ENCODE results near the gene SIX2. TPM values are rescaled to one million over a fixed set of nuclear protein-coding genes. Genes with fewer than 3 reads are reported as not detected.

Gene SIX2
- total and polyA plus RNA-seq, 2 of the 8 experiments (the other 6 are each of a cell fraction or from before 2014, with no cell fraction given) = 0.47 to 1.0 TPM

DNA sequence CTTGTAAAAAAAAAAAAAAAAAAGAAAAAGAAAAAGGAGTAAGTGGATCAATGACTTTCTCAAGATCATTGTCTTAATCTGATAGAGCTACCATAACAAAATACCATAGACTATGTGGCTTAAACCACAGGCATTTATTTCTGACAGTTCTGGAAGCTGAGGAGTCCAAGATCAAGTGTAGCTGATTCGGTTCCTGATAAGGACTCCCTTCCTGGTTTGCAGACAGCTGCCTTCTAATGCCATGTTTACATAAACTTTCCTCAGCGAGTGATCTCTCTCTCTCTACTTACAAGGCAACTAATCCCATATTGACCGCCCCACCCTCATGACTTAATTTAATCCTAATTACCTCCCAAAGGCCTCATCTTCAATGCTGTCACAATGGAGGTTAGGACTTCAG, 36.5 kb upstream of the SIX2 start:
- Histone ChIP-seq H3K4me3 (ENCODE audit: extremely low read depth in 1 of 4, insufficient read depth in 2 of 4, low read depth in 3 of 4, low read length in 4 of 4) (no peak overlapping the region), H3K79me2 (ENCODE audit: control insufficient read depth in 1 of 2, insufficient read depth in 2 of 2, low read length in 2 of 2) (no peaks in the 10 kb centered on the region), H4K91ac (replicated peaks; ENCODE audit: insufficient read length, low read length) (no peak overlapping the region), H2BK12ac (ENCODE audit: low read depth, low read length) (no peak overlapping the region), H2BK15ac (ENCODE audit: low read length) (no peak overlapping the region), H3K14ac (ENCODE audit: insufficient read length) (no peak overlapping the region), H2BK120ac (replicated peaks; ENCODE audit: low read depth, low read length) (no peak overlapping the region), H3K18ac (ENCODE audit: extremely low read depth, low read length) (no peak overlapping the region), H3K9ac (replicated peaks in 1 of 4; ENCODE audit: extremely low read depth in 1 of 4, low read depth in 3 of 4, low read length in 3 of 4) (no peak overlapping the region), H2AK5ac (ENCODE audit: low read depth, low read length) (no peak overlapping the region), H4K8ac (ENCODE audit: extremely low read depth, insufficient read depth, low read length) (no peak overlapping the region), H3K4me2 (ENCODE audit: insufficient read depth in 1 of 2, low read depth in 2 of 2, low read length in 2 of 2) (no peak overlapping the region), H3K23me2 (ENCODE audit: low read depth, low read length) (no peaks in the 10 kb centered on the region), H3K4me1 (replicated peaks in 1 of 4; ENCODE audit: control insufficient read depth in 3 of 4, insufficient read depth in 4 of 4, low read length in 3 of 4) (no peaks in the 10 kb centered on the region), H3K56ac (replicated peaks; ENCODE audit: insufficient read length, low read depth, low read length) (no peak overlapping the region), H2AFZ (ENCODE audit: low read length) (no peak overlapping the region), H3K27ac (ENCODE audit: low read depth, low read length) (no peak overlapping the region), H3K36me3 (ENCODE audit: control insufficient read depth in 2 of 4, insufficient read depth in 4 of 4, low read length in 3 of 4) (no peaks in the 10 kb centered on the region), H3K23ac (ENCODE audit: insufficient read length) (no peak overlapping the region), H3K27me3 (replicated peaks in 1 of 4; ENCODE audit: control insufficient read depth in 3 of 4, extremely low read depth in 1 of 4, insufficient read depth in 3 of 4, low read length in 3 of 4) (no peaks in the 10 kb centered on the region), H4K20me1 (replicated peaks in 1 of 2; ENCODE audit: control insufficient read depth in 1 of 2, insufficient read depth in 2 of 2, low read length in 2 of 2) (no peaks in the 10 kb centered on the region), H3K9me3 (ENCODE audit: insufficient read depth in 2 of 2, low read depth in 1 of 2, low read length in 1 of 2) (no peaks in the 10 kb centered on the region), H3K4ac (replicated peaks; ENCODE audit: insufficient read length, low read depth, low read length) (no peak overlapping the region), H3K79me1 (ENCODE audit: low read depth, low read length) (no peaks in the 10 kb centered on the region), H4K5ac (ENCODE audit: insufficient read length, low read depth, low read length) (no peak overlapping the region), H2BK20ac (ENCODE audit: low read length) (no peak overlapping the region), H2BK5ac (ENCODE audit: low read depth, low read length) (no peak overlapping the region)
- WGBS, 2 experiments (ENCODE audit: extremely low coverage in 1 of 2, insufficient coverage in 1 of 2, insufficient read length in 1 of 2, insufficient replicate concordance in 2 of 2, low coverage in 1 of 2, low lambda C conversion rate in 2 of 2, missing lambda C conversion rate in 1 of 2) = 84% methylated on average over 3 of the region's 3 CpGs; no CpG with 5 or more reads in 1 of the 2 experiments
- TF ChIP-seq POLR2AphosphoS5 (IDR thresholded peaks at IDR 0.05; ENCODE audit: low read depth, low read length) = no peak
- TF ChIP-seq CBX8 (IDR thresholded peaks at IDR 0.05; ENCODE audit: borderline replicate concordance, low read depth, low read length) = no peak
- no peak for TF ChIP-seq TCF12 (IDR thresholded peaks at IDR 0.05; ENCODE audit: low read depth, low read length)
- TF ChIP-seq EGR1 (IDR thresholded peaks at IDR 0.05; ENCODE audit: borderline replicate concordance, low read depth, low read length) = no peak
- TF ChIP-seq TBP (IDR thresholded peaks at IDR 0.05; ENCODE audit: low read depth, low read length) = no peak
- no peak for FAIRE-seq
- DNase-seq (ENCODE audit: low read depth in 1 of 2, low spot score in 2 of 2) = no peak
- CTCF ChIA-PET (ENCODE audit: partially characterized antibody) = interaction anchor here (1.0 to 2.5 kb wide), 3 partner anchors 10 to 65 kb away, joined by 3 to 7 read pairs (median 4); no protein-coding TSS in a partner anchor
- POLR2A ChIA-PET (ENCODE audit: partially characterized antibody) = interaction anchor here (0.7 kb wide), 1 partner anchor 1054 kb away, joined by 3 read pairs; no protein-coding TSS in a partner anchor
